Esophagus muscularis mucosa (tissue), 4 donors: ENCODE measurements around the gene KCNJ6. TPM values are rescaled to one million over a fixed set of nuclear protein-coding genes. Genes with fewer than 3 reads are reported as not detected.
A peak's percentile ranks its signal among the peaks of the same experiment; 100 is the strongest.
"Not testable (repeated sequence)": the region's sequence is repeated elsewhere in the genome, so short reads cannot be mapped to it uniquely, and the experiment has no call there.

ENCODE experiments used
- DNase-seq: peaks from one replicate; pipeline ENCODE4 v3.0.0-alpha.2; 2017; ENCODE audit errors: extremely low spot score
- H3K27ac ChIP-seq, 4 donors: fragments of 200-600 bp; sonication (generic); replicated peaks in 1 of 4; 1 replicate in 3 of 4; 2 replicates in 1 of 4; pipeline ENCODE4 v1.5.1; 2016 to 2019; ENCODE audit warnings: mild to moderate bottlenecking in 1 of 4
- H3K27me3 ChIP-seq, 4 donors: fragments of 200-600 bp; sonication (generic); one replicate each; pipeline versions ENCODE4 v1.5.1 to v1.6.0; 2016 to 2019
- H3K36me3 ChIP-seq, 4 donors: fragments of 200-600 bp; sonication (generic); one replicate each; pipeline ENCODE4 v1.5.1; 2016 to 2019
- H3K4me1 ChIP-seq, 4 donors: fragments of 200-600 bp; sonication (generic); one replicate each; pipeline ENCODE4 v1.5.1; 2016 to 2019
- H3K4me3 ChIP-seq, 4 donors: fragments of 200-600 bp; sonication (generic); 1 replicate in 2 of 4; 2 replicates in 2 of 4; pipeline ENCODE4 v1.5.1; 2016 to 2019; ENCODE audit warnings: mild to moderate bottlenecking in 4 of 4, moderate library complexity in 1 of 4
- H3K9me3 ChIP-seq, 4 donors: fragments of 200-600 bp; sonication (generic); 1 replicate in 3 of 4; 2 replicates in 1 of 4; pipeline ENCODE4 v1.5.1; 2016 to 2019
- EP300 ChIP-seq: sonication (generic); formaldehyde crosslinking; IDR thresholded peaks from one replicate; pipeline ENCODE4 v1.6.1; 2017; ENCODE audit warnings: antibody characterized with exemption
- POLR2A ChIP-seq: fragments of 450-650 bp; IDR thresholded peaks from one replicate; pipeline ENCODE4 v1.6.1; 2017; ENCODE audit warnings: antibody characterized with exemption, moderate library complexity, mild to moderate bottlenecking, low read depth
- POLR2AphosphoS5 ChIP-seq, 2 donors: sonication (generic); formaldehyde crosslinking; IDR thresholded peaks; one replicate each; pipeline ENCODE4 v1.6.1; 2017; ENCODE audit warnings: antibody characterized with exemption in 2 of 2
- WGBS: methylation state at CpG from one replicate; pipeline ENCODE4 v1.1.5; 2018; 5-methylcytosine and 5-hydroxymethylcytosine counted together
- intact Hi-C: fragments of 100-400 bp; cut with DNase I; formaldehyde crosslinking; loops from one replicate; pipeline ENCODE4 v1.15.1; 2023
- total RNA-seq, 4 donors: library from RNA; depleted of rRNA; stranded (reverse); fragments of >200 nt; gene quantifications; one replicate each; pipeline versions ENCODE4 v1.1.0 to v1.2.1, GENCODE V29; 2016
- TF ChIP-seq, protein P1 (sequence below), 3 experiments: fragments of 200-600 bp in 2 of 3; fragments of 450-650 bp in 1 of 3; sonication (generic) in 2 of 3; IDR thresholded peaks; one replicate each; pipeline ENCODE4 v1.5.1; 2017 to 2019; ENCODE audit warnings: antibody characterized with exemption in 3 of 3, mild to moderate bottlenecking in 2 of 3, moderate library complexity in 1 of 3

KCNJ6 gene
- total RNA-seq, 4 donors from 2014 or later, result under 0.01 TPM; not detected in 2

DNA sequence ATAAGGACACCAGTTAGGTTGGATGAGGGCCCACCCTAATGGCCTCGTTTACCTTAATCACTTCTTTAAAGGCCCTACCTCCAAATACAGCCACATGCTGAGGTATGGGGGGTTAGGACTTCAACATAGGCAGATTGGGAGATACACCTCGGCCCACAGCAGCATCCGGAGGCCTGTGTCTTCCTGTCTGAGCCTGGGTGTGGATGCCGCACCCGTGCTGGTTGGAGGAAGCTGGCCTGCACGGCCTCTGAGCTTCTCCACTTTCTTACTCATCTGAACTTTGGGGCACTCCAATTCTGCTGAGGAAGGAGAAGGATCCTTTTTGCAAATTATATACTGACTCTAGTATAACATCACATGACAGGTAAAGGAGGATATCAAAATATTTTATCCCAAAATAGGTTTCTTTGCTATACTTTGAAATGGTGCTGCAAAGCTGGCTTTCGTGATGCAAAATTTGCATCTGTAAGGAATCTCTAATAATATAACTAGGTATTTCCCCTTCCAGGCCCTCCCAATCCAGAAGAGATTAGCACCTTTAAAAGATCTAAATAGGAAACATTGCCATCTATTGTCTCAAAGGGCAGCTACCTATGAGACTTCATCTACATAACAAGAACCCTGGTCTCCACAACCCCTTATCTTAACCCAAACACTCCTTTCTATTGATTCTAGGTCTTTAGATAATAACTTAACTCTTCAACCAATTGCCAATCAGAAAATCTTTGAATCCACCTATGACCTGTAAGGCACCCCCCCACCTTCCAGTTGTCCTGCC, 247.6 kb downstream of the KCNJ6 start:
- no peak overlapping the region for H3K4me3 ChIP-seq
- WGBS, result 89% methylated on average over 5 of the region's 7 CpGs
- TF ChIP-seq POLR2AphosphoS5 (IDR thresholded peaks at IDR 0.05), result no peak
- TF ChIP-seq, protein P1, sequence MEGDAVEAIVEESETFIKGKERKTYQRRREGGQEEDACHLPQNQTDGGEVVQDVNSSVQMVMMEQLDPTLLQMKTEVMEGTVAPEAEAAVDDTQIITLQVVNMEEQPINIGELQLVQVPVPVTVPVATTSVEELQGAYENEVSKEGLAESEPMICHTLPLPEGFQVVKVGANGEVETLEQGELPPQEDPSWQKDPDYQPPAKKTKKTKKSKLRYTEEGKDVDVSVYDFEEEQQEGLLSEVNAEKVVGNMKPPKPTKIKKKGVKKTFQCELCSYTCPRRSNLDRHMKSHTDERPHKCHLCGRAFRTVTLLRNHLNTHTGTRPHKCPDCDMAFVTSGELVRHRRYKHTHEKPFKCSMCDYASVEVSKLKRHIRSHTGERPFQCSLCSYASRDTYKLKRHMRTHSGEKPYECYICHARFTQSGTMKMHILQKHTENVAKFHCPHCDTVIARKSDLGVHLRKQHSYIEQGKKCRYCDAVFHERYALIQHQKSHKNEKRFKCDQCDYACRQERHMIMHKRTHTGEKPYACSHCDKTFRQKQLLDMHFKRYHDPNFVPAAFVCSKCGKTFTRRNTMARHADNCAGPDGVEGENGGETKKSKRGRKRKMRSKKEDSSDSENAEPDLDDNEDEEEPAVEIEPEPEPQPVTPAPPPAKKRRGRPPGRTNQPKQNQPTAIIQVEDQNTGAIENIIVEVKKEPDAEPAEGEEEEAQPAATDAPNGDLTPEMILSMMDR (IDR thresholded peaks at IDR 0.05), result no peak
- TF ChIP-seq POLR2A, result no peak
- TF ChIP-seq EP300, result no peak
- no peaks in the 10 kb centered on the region for H3K9me3 ChIP-seq
- H3K4me1 ChIP-seq, result peaks cover 6 to 16% (median 15%) of the 10 kb centered on the region in 4 donors
- H3K27me3 ChIP-seq, result peaks cover 0 to 6% (median 0%) of the 10 kb centered on the region in 4 donors
- intact Hi-C loops, result no loop called here
- H3K36me3 ChIP-seq, result no peaks in the 10 kb centered on the region
- no peak overlapping the region for H3K27ac ChIP-seq
- no peak for DNase-seq

DNA sequence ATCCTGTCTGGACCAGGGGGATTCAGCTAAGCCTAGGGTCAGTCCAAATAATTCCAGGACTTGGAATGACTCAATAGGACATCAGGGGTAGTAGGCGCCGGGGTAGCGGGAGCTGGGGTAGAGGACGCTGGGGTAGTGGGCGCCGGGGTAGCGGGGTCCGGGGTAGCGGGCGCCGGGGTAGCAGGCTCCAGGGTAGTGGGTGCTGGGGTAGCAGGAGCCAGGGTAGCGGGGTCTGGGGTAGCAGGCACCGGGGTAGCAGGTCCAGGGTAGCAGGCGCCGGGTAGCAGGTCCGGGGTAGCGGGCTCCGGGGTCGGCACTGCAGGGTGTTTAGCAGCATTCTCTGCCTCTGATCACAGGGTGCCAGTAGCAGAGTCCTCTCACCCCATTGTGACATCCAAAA, 248.9 kb downstream of the KCNJ6 start:
- Histone ChIP-seq H3K9me3 (no peaks in the 10 kb centered on the region), H3K4me1 (peaks cover 6 to 16% (median 15%) of the 10 kb centered on the region in 4 donors), H3K27me3 (no peaks in the 10 kb centered on the region), H3K4me3 (no peak overlapping the region), H3K36me3 (no peaks in the 10 kb centered on the region), H3K27ac (no peak overlapping the region)
- TF ChIP-seq POLR2A (no peak), POLR2AphosphoS5 (IDR thresholded peaks at IDR 0.05) (no peak)
- TF ChIP-seq, protein P1 (IDR thresholded peaks at IDR 0.05), result no peak
- DNase-seq, result no peak
- intact Hi-C loops, result no loop called here
- 99% methylated on average over 18 of the region's 19 CpGs for WGBS

GRCh38 chr21:37665230-37666024, 250.8 kb downstream of the KCNJ6 start:
- peak overlapping the region; percentile 23 to 65 (median 28) for H3K27ac ChIP-seq
- H3K36me3 ChIP-seq, result no peaks in the 10 kb centered on the region
- intact Hi-C loops, result no loop called here
- H3K4me1 ChIP-seq, result peaks cover 6 to 16% (median 15%) of the 10 kb centered on the region in 4 donors
- TF ChIP-seq POLR2A, result no peak
- TF ChIP-seq POLR2AphosphoS5 (IDR thresholded peaks at IDR 0.05), result peak in 1 of 2 donors; percentile 4
- no peak overlapping the region for H3K4me3 ChIP-seq
- WGBS, result 39% methylated on average over 10 of the region's 10 CpGs
- H3K27me3 ChIP-seq, result no peaks in the 10 kb centered on the region
- DNase-seq, result no peak
- no peaks in the 10 kb centered on the region for H3K9me3 ChIP-seq

DNA sequence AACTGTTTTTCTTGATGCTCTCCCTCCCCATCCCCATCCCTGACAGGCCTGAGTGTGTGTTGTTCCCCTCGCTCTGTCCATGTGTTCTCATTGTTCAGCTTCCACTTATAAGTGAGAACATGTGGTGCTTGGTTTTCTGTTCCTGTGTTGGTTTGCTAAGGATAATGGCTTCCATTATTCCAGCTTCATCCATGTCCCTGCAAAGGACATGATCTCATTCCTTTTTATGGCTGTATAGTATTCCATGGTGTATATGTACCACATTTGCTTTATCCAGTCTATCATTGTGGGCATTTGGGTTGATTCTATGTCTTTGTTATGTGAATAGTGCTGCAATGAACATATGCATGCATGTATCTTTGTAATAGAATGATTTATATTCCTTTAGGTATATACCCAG, 254.0 kb downstream of the KCNJ6 start:
- H3K4me3 ChIP-seq, H3K36me3 ChIP-seq, H3K27me3 ChIP-seq, H3K9me3 ChIP-seq, DNase-seq, intact Hi-C loops, H3K27ac ChIP-seq: not testable (repeated sequence)
- H3K4me1 ChIP-seq, result peaks cover 30 to 45% (median 44%) of the 10 kb centered on the region in 4 donors
- WGBS, result 100% methylated on average over 1 of the region's 1 CpG

GRCh38 chr21:37660709-37661108, 255.5 kb downstream of the KCNJ6 start:
- no peak for TF ChIP-seq POLR2A
- TF ChIP-seq, protein P1 (IDR thresholded peaks at IDR 0.05), result no peak
- no peak for TF ChIP-seq POLR2AphosphoS5 (IDR thresholded peaks at IDR 0.05)
- no peak for TF ChIP-seq EP300
- H3K9me3 ChIP-seq, result peaks cover 0 to 4% (median 0%) of the 10 kb centered on the region in 4 donors
- H3K4me3 ChIP-seq, result no peak overlapping the region
- 100% methylated on average over 6 of the region's 6 CpGs for WGBS
- H3K4me1 ChIP-seq, result peaks cover 25 to 47% (median 43%) of the 10 kb centered on the region in 4 donors
- intact Hi-C loops, result no loop called here
- DNase-seq, result no peak
- peak overlapping the region in 1 of 4 donors; percentile 84 for H3K27ac ChIP-seq
- no peaks in the 10 kb centered on the region for H3K27me3 ChIP-seq
- no peaks in the 10 kb centered on the region for H3K36me3 ChIP-seq
